MM.1S (cell line): ENCODE data around the gene SURF6.
"Not testable (repeated sequence)": the region's sequence is repeated elsewhere in the genome, so short reads cannot be mapped to it uniquely, and the experiment has no call there.

Source experiments
- DNase-seq: peaks from one replicate; pipeline ENCODE4 v3.0.0-alpha.2; 2015
- H2AFZ ChIP-seq: fragments of 300-600 bp; sonication (generic); 2 replicates; pipeline ENCODE4 v1.6.0; 2016; ENCODE audit warnings: antibody characterized with exemption, low read length
- H3F3A ChIP-seq: fragments of 300-600 bp; sonication (generic); 2 replicates; pipeline ENCODE4 v1.6.1; 2016; ENCODE audit warnings: mild to moderate bottlenecking, antibody characterized with exemption, low read length, moderate library complexity, mixed read lengths; ENCODE audit not compliant: insufficient read depth
- H3K27ac ChIP-seq: fragments of 300-600 bp; sonication (generic); 2 replicates; pipeline ENCODE4 v1.5.1; 2016; ENCODE audit warnings: mild to moderate bottlenecking, low read length
- H3K27me3 ChIP-seq: fragments of 300-600 bp; sonication (generic); replicated peaks from 2 replicates; pipeline ENCODE4 v1.6.0; 2016; ENCODE audit warnings: low read length; ENCODE audit not compliant: insufficient read depth
- H3K36me3 ChIP-seq: fragments of 300-600 bp; sonication (generic); replicated peaks from 2 replicates; pipeline ENCODE4 v1.6.1; 2016; ENCODE audit warnings: mild to moderate bottlenecking, low read length, mixed read lengths; ENCODE audit not compliant: insufficient read depth
- H3K4me1 ChIP-seq: fragments of 300-600 bp; sonication (generic); 2 replicates; pipeline ENCODE4 v1.6.1; 2016; ENCODE audit warnings: low read length, mixed read lengths
- H3K4me2 ChIP-seq: fragments of 300-600 bp; sonication (generic); 2 replicates; pipeline ENCODE4 v1.6.0; 2016; ENCODE audit warnings: low read depth, low read length
- H3K4me3 ChIP-seq: fragments of 300-600 bp; sonication (generic); 2 replicates; pipeline ENCODE4 v1.5.1; 2016; ENCODE audit warnings: low read length, mixed read lengths
- H3K79me2 ChIP-seq: fragments of 300-600 bp; sonication (generic); 2 replicates; pipeline ENCODE4 v1.6.1; 2016; ENCODE audit warnings: mixed run types, low read length, mixed read lengths
- H3K9ac ChIP-seq: fragments of 300-600 bp; sonication (generic); 2 replicates; pipeline ENCODE4 v1.6.1; 2016; ENCODE audit warnings: low read length, mixed read lengths
- H3K9me2 ChIP-seq: fragments of 300-600 bp; sonication (generic); replicated peaks from 2 replicates; pipeline ENCODE4 v1.6.1; 2016; ENCODE audit warnings: mild to moderate bottlenecking, low read length, mixed read lengths; ENCODE audit not compliant: insufficient read depth
- H3K9me3 ChIP-seq: fragments of 300-600 bp; sonication (generic); replicated peaks from 2 replicates; pipeline ENCODE4 v1.6.1; 2016; ENCODE audit warnings: mild to moderate bottlenecking, low read length, mixed read lengths; ENCODE audit not compliant: insufficient read depth
- H4K20me1 ChIP-seq: fragments of 300-600 bp; sonication (generic); 2 replicates; pipeline ENCODE4 v1.6.1; 2016; ENCODE audit warnings: mild to moderate bottlenecking, low read length, moderate library complexity, mixed read lengths; ENCODE audit not compliant: insufficient read depth
- EZH2 ChIP-seq: fragments of 300-600 bp; sonication (generic); optimal IDR thresholded peaks from 2 replicates; pipeline ENCODE3; 2017; ENCODE audit warnings: low read depth, mild to moderate bottlenecking, antibody characterized with exemption, low read length, mixed read lengths
- EZH2phosphoT487 ChIP-seq: fragments of 300-600 bp; sonication (generic); IDR thresholded peaks from 2 replicates; pipeline ENCODE4 v1.6.1; 2018; ENCODE audit warnings: antibody characterized with exemption, low read length
- TF ChIP-seq, protein P1 (sequence below): fragments of 300-600 bp; sonication (generic); IDR thresholded peaks from 2 replicates; pipeline ENCODE4 v1.5.1; 2016; ENCODE audit warnings: antibody characterized with exemption, low read length, mixed read lengths

Gene SURF6

DNA sequence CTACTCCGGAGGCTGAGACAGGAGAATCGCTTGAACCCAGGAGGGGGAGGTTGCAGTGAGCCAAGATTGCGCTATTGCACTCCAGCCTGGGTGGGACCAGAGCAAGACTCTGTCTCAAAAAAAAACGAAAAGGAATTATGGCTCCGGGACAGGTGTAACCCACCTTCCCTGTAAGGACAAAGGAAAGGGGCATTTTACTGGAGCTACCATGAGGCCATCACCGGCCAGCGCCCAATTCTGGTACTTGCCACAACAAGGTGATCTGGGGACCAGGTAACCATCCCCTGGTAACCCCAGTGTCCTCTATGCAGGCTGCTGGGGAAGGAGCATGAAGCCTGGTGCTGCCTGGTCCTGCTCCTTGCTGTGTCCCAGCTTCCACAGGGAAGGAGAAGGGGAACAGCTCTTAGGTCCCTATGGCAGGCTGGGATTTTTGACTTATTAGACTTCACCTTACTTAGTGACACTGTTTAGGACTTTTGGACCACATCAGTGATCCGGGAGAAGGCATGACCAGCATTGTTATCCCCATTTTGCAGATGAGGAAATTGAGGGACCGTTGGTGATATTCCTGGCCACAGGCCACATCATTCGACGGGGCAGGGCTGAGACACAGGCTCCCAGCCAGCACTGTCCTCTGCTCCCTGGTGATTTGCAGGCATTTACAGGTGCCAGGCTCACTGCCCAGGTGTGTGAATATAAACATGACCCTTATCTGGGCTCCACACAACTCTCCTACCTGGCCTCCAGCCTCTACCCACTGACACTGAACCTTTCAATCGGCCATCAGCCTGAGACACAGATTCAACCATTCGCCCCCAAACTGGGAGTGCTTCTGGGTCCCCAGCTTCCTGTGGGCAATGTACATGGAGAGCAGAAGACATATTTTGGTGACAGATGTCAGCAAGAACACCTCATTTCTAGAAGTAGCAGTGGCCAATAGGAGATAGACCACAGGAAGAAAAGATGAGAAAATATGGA lies 34.4 kb downstream of the SURF6 start:
- H2AFZ ChIP-seq = no peak overlapping the region
- H3K4me3 ChIP-seq = no peak overlapping the region
- H4K20me1 ChIP-seq = no peaks in the 10 kb centered on the region
- peaks cover 96% of the 10 kb centered on the region for H3K27me3 ChIP-seq
- H3K9me2 ChIP-seq = no peaks in the 10 kb centered on the region
- H3K9me3 ChIP-seq = no peaks in the 10 kb centered on the region
- H3K9ac ChIP-seq = no peak overlapping the region
- TF ChIP-seq, protein P1, sequence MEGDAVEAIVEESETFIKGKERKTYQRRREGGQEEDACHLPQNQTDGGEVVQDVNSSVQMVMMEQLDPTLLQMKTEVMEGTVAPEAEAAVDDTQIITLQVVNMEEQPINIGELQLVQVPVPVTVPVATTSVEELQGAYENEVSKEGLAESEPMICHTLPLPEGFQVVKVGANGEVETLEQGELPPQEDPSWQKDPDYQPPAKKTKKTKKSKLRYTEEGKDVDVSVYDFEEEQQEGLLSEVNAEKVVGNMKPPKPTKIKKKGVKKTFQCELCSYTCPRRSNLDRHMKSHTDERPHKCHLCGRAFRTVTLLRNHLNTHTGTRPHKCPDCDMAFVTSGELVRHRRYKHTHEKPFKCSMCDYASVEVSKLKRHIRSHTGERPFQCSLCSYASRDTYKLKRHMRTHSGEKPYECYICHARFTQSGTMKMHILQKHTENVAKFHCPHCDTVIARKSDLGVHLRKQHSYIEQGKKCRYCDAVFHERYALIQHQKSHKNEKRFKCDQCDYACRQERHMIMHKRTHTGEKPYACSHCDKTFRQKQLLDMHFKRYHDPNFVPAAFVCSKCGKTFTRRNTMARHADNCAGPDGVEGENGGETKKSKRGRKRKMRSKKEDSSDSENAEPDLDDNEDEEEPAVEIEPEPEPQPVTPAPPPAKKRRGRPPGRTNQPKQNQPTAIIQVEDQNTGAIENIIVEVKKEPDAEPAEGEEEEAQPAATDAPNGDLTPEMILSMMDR = no peak
- TF ChIP-seq EZH2phosphoT487 (no peak), EZH2 (no peak)
- H3K36me3 ChIP-seq = no peaks in the 10 kb centered on the region
- H3F3A ChIP-seq = no peaks in the 10 kb centered on the region
- H3K27ac ChIP-seq = no peak overlapping the region
- no peaks in the 10 kb centered on the region for H3K79me2 ChIP-seq
- DNase-seq = no peak
- H3K4me2 ChIP-seq = no peak overlapping the region
- no peaks in the 10 kb centered on the region for H3K4me1 ChIP-seq

DNA sequence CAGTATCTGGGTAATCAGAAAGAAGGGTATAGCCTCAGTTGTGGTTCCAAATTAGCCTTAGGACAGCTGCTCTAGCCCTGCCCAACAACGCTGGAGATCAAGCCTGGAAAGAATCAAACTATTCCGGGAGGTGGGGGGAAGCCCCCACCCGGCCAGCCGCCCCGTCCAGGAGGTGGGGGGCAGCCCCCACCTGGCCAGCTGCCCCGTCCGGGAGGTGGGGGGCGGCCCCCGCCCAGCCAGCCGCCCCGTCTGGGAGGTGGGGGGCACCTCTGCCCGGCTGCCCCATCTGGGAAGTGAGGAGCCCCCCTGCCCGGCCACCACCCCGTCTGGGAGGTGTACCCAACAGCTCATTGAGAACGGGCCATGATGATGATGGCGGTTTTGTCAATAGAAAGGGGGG lies 36.0 kb downstream of the SURF6 start:
- not testable (repeated sequence) for H3K79me2 ChIP-seq, H3K9ac ChIP-seq, H3K4me2 ChIP-seq

DNA sequence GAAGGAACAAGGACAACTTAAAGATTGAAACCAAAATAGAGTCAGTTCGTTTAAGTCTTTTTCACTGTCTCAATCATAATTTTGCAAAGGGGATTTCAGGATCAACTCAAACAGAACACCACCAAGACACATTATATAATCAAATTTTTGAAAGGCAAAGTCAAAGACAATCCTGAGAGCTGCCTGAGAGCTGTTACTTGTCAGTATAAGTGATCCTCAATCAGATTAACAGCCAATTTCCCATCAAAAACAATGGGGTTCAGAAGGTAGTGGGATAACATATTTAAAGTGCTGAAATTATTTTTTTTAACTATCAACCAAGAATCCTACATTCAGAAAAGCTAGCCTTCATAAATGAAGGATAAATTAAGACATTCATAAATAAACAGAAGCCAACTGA lies 41.7 kb downstream of the SURF6 start:
- H3K36me3 ChIP-seq = no peaks in the 10 kb centered on the region
- no peak overlapping the region for H3K4me2 ChIP-seq
- no peaks in the 10 kb centered on the region for H3K9me2 ChIP-seq
- no peaks in the 10 kb centered on the region for H3K79me2 ChIP-seq
- H3K9ac ChIP-seq = no peak overlapping the region
- H3K27ac ChIP-seq = no peak overlapping the region
- TF ChIP-seq EZH2 (no peak), EZH2phosphoT487 (no peak)
- TF ChIP-seq, protein P1 = no peak
- no peaks in the 10 kb centered on the region for H3K4me1 ChIP-seq
- H3K4me3 ChIP-seq = no peak overlapping the region
- H3K9me3 ChIP-seq = no peaks in the 10 kb centered on the region; the same call in 1 of the 2 replicates
- peaks cover 98% of the 10 kb centered on the region for H3K27me3 ChIP-seq
- H3F3A ChIP-seq = no peaks in the 10 kb centered on the region
- DNase-seq = no peak
- H2AFZ ChIP-seq = no peak overlapping the region
- H4K20me1 ChIP-seq = no peaks in the 10 kb centered on the region

More for the DNA sequence above, 36.0 kb downstream of the SURF6 start:
- not testable (repeated sequence) for H3K9me3 ChIP-seq, H4K20me1 ChIP-seq, H2AFZ ChIP-seq, H3K9me2 ChIP-seq, H3K36me3 ChIP-seq, DNase-seq, H3K4me1 ChIP-seq, H3K4me3 ChIP-seq, H3F3A ChIP-seq, H3K27ac ChIP-seq
- peaks cover 95% of the 10 kb centered on the region for H3K27me3 ChIP-seq

DNA sequence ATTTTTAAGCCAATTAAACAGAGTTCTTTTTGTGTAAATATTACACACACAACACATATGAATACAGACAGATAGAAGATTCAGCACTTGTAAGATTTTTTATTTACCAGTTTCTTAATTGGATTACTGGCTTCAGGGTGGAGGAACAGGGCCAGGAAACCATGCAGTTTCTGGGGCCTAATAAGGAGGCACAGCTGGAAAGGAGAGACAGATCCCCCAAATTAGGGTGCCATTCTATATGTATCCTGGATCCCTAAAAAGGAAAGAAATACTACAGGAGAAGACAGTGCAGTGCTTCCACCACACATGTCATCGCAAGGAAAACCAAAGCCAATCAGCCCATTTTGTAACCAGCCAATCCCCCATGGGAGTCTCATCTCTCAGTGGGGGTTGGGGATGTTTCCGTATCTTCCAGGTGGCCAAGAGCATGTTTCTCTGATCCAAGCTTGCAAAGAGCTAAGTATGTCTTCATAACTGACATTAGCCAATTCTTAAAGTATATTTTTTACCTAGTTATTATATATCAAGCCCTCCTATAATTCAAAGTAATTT lies 45.2 kb downstream of the SURF6 start:
- Histone ChIP-seq H3K27me3 (peaks cover 97% of the 10 kb centered on the region), H3K4me1 (no peaks in the 10 kb centered on the region), H3K27ac (no peak overlapping the region), H3K9ac (no peak overlapping the region), H3K9me3 (no peaks in the 10 kb centered on the region; the same call in 1 of the 2 replicates), H2AFZ (no peak overlapping the region), H3K9me2 (no peaks in the 10 kb centered on the region), H4K20me1 (no peaks in the 10 kb centered on the region), H3F3A (no peaks in the 10 kb centered on the region), H3K36me3 (no peaks in the 10 kb centered on the region), H3K79me2 (no peaks in the 10 kb centered on the region), H3K4me3 (no peak overlapping the region), H3K4me2 (no peak overlapping the region)
- TF ChIP-seq EZH2 (no peak), EZH2phosphoT487 (no peak)
- TF ChIP-seq, protein P1 = no peak
- no peak for DNase-seq
